IMR-90 (cell line): Measurements from ENCODE around the gene ATP2B2. TPM values are rescaled to one million over a fixed set of nuclear protein-coding genes. Genes with fewer than 3 reads are reported as not detected.
A peak's percentile ranks its signal among the peaks of the same experiment; 100 is the strongest.

Experiments
- ATAC-seq: fragments of 200-7000 bp; cut with Tn5 transposase; 2 replicates; pipeline ENCODE4 v1.9.1; 2020; ENCODE audit warnings: low read depth, mild to moderate bottlenecking, moderate library complexity
- BruUV-seq: library from RNA; stranded (reverse); fragments of 400-500 nt; replicated peaks from 2 replicates; lab custom pipeline; 2021; lab: Mats Ljungman, UMichigan
- CTCF ChIA-PET: fragments of 300-600 bp; formaldehyde crosslinking; extraction: SDS; loops from one replicate; lab custom pipeline; 2021; ENCODE audit warnings: antibody characterized with exemption; lab: Yijun Ruan, JAX
- POLR2A ChIA-PET: fragments of 300-600 bp; sonication (Branson Sonifier 250); formaldehyde crosslinking; loops from one replicate; lab custom pipeline; 2022; ENCODE audit warnings: antibody characterized with exemption; ENCODE audit not compliant: unreplicated experiment; lab: Charles Lee
- DNase-seq: peaks from one replicate; pipeline ENCODE4 v3.0.0; 2013
- H2AFZ ChIP-seq: replicated peaks from 2 replicates; pipeline ENCODE3; 2013; ENCODE audit warnings: low read length, mild to moderate bottlenecking; ENCODE audit not compliant: poor library complexity
- H2AK5ac ChIP-seq: 2 replicates; pipeline ENCODE4 v1.6.1; 2013; ENCODE audit warnings: low read depth, low read length, inconsistent platforms
- H2AK9ac ChIP-seq: replicated peaks from 2 replicates; pipeline ENCODE3; 2013; ENCODE audit warnings: mild to moderate bottlenecking, low read depth, low read length, moderate library complexity; ENCODE audit not compliant: poor library complexity
- H2BK120ac ChIP-seq: 2 replicates; pipeline ENCODE4 v1.6.1; 2013; ENCODE audit warnings: low read depth, low read length, inconsistent platforms
- H2BK15ac ChIP-seq: 3 replicates; pipeline ENCODE4 v1.6.1; 2013; ENCODE audit warnings: low read depth, low read length, inconsistent platforms
- H2BK20ac ChIP-seq: 2 replicates; pipeline ENCODE4 v1.6.1; 2013; ENCODE audit warnings: low read depth, mild to moderate bottlenecking, inconsistent platforms, low read length, moderate library complexity
- H2BK5ac ChIP-seq: 2 replicates; pipeline ENCODE4 v1.6.1; 2013; ENCODE audit warnings: mild to moderate bottlenecking, low read depth, low read length, inconsistent platforms; ENCODE audit not compliant: poor library complexity, severe bottlenecking
- H3K14ac ChIP-seq: replicated peaks from 2 replicates; pipeline ENCODE4 v1.6.1; 2013; ENCODE audit warnings: low read depth, low read length, inconsistent platforms
- H3K18ac ChIP-seq: 2 replicates; pipeline ENCODE4 v1.6.1; 2013; ENCODE audit warnings: low read depth, low read length, control low read depth
- H3K23ac ChIP-seq: 2 replicates; pipeline ENCODE4 v1.6.1; 2013; ENCODE audit warnings: low read depth, low read length, inconsistent platforms
- H3K27ac ChIP-seq: 2 replicates; pipeline ENCODE4 v1.5.1; 2013; ENCODE audit warnings: mild to moderate bottlenecking, control low read depth, low read length; ENCODE audit not compliant: insufficient read depth
- H3K27me3 ChIP-seq: 2 replicates; pipeline ENCODE4 v1.6.1; 2013; ENCODE audit warnings: low read length; ENCODE audit not compliant: control insufficient read depth, insufficient read depth
- H3K36me3 ChIP-seq: 2 replicates; pipeline ENCODE4 v1.6.1; 2013; ENCODE audit warnings: low read length, mixed read lengths; ENCODE audit not compliant: control insufficient read depth, insufficient read depth
- H3K4ac ChIP-seq: 2 replicates; pipeline ENCODE4 v1.6.1; 2013; ENCODE audit warnings: low read depth, low read length, inconsistent platforms
- H3K4me1 ChIP-seq: 2 replicates; pipeline ENCODE4 v1.6.1; 2013; ENCODE audit warnings: low read length, mixed read lengths; ENCODE audit not compliant: control insufficient read depth, insufficient read depth
- H3K4me2 ChIP-seq: 2 replicates; pipeline ENCODE4 v1.6.1; 2013; ENCODE audit warnings: low read depth, mild to moderate bottlenecking, control low read depth, low read length, moderate library complexity
- H3K4me3 ChIP-seq: 2 replicates; pipeline ENCODE4 v1.5.1; 2013; ENCODE audit warnings: low read depth, mild to moderate bottlenecking, control low read depth, low read length, moderate library complexity; ENCODE audit not compliant: insufficient read depth
- H3K56ac ChIP-seq: 2 replicates; pipeline ENCODE4 v1.6.1; 2013; ENCODE audit warnings: low read length, inconsistent platforms; ENCODE audit not compliant: insufficient read depth; ENCODE audit errors: extremely low read depth
- H3K79me1 ChIP-seq, 2 experiments: 2 replicates each; pipeline ENCODE4 v1.6.1; 2013; ENCODE audit warnings: low read length in 2 of 2, inconsistent platforms in 1 of 2, low read depth in 1 of 2
- H3K9ac ChIP-seq: 2 replicates; pipeline ENCODE4 v1.6.1; 2013; ENCODE audit warnings: low read depth, low read length, control low read depth
- H3K9me1 ChIP-seq: 2 replicates; pipeline ENCODE4 v1.6.1; 2013; ENCODE audit warnings: low read length, inconsistent platforms; ENCODE audit not compliant: insufficient read depth
- H3K9me3 ChIP-seq: 2 replicates; pipeline ENCODE4 v1.6.1; 2013; ENCODE audit warnings: low read length; ENCODE audit not compliant: control insufficient read depth, insufficient read depth
- H4K20me1 ChIP-seq: 2 replicates; pipeline ENCODE4 v1.6.1; 2013; ENCODE audit warnings: low read length, inconsistent platforms; ENCODE audit not compliant: insufficient read depth
- H4K5ac ChIP-seq: 2 replicates; pipeline ENCODE4 v1.6.1; 2013; ENCODE audit warnings: mild to moderate bottlenecking, low read depth, low read length, control low read depth
- H4K8ac ChIP-seq, 2 experiments: 2 replicates each; pipeline ENCODE4 v1.6.1; 2013; ENCODE audit warnings: low read depth in 2 of 2, low read length in 2 of 2, control low read depth in 1 of 2, inconsistent platforms in 1 of 2
- H4K91ac ChIP-seq: 2 replicates; pipeline ENCODE4 v1.6.1; 2013; ENCODE audit warnings: low read depth, low read length, inconsistent platforms; ENCODE audit not compliant: insufficient read depth
- MAFK ChIP-seq: IDR thresholded peaks from 2 replicates; pipeline ENCODE4 v1.6.1; 2012; ENCODE audit warnings: low read depth, low read length, improper control_type of control experiment
- MXI1 ChIP-seq: IDR thresholded peaks from 2 replicates; pipeline ENCODE4 v1.6.1; 2012; ENCODE audit warnings: low read depth, mild to moderate bottlenecking, low read length, moderate library complexity, borderline replicate concordance
- RCOR1 ChIP-seq: IDR thresholded peaks from 2 replicates; pipeline ENCODE4 v1.6.1; 2012; ENCODE audit warnings: mild to moderate bottlenecking, low read length, improper control_type of control experiment; ENCODE audit not compliant: insufficient replicate concordance
- WGBS, 2 experiments: methylation state at CpG; one replicate each; pipeline versions ENCODE4 v1.1.5 to v1.1.7; 2013; ENCODE audit warnings: missing lambda C conversion rate in 2 of 2; ENCODE audit not compliant: insufficient read length in 1 of 2; ENCODE audit errors: extremely low coverage in 2 of 2; 5-methylcytosine and 5-hydroxymethylcytosine counted together
- dilution Hi-C: fragments of 300-500 bp; cut with HindIII; formaldehyde crosslinking; loops from one replicate; pipeline ENCODE4 v1.14.3; 2018; ENCODE audit warnings: low sequenced_read_pairs; ENCODE audit not compliant: unreplicated experiment
- in situ Hi-C: fragments of 300-500 bp; cut with MboI; formaldehyde crosslinking; loops from 3 replicates; pipeline ENCODE4 v1.14.3; 2019; ENCODE audit warnings: low sequenced_read_pairs, inconsistent platforms, mixed read lengths
- intact Hi-C: fragments of 100-400 bp; cut with micrococcal nuclease; formaldehyde crosslinking; loops from 2 replicates; pipeline ENCODE4 v1.10.0; 2022
- polyA plus RNA-seq, 3 experiments: library from polyadenylated mRNA; depleted of rRNA; stranded (reverse); fragments of >200 nt; gene quantifications; 2 replicates each; pipeline ENCODE4 v1.2.3, GENCODE V29; 2012; ENCODE audit warnings: low replicate concordance in 1 of 3
- total RNA-seq: library from RNA; depleted of rRNA; stranded (reverse); fragments of >200 nt; gene quantifications from 2 replicates; pipeline ENCODE4 v1.2.3, GENCODE V29; 2012
- TF ChIP-seq, protein P1 (sequence below): conservative IDR thresholded peaks from 2 replicates; pipeline ENCODE4 v1.5.1; 2012; ENCODE audit warnings: mild to moderate bottlenecking, low read depth, low read length, improper control_type of control experiment

The ATP2B2 gene
- total and polyA plus RNA-seq, 2 of the 4 experiments (the other 2 are of a cell fraction), result under 0.01 to 0.02 TPM

DNA sequence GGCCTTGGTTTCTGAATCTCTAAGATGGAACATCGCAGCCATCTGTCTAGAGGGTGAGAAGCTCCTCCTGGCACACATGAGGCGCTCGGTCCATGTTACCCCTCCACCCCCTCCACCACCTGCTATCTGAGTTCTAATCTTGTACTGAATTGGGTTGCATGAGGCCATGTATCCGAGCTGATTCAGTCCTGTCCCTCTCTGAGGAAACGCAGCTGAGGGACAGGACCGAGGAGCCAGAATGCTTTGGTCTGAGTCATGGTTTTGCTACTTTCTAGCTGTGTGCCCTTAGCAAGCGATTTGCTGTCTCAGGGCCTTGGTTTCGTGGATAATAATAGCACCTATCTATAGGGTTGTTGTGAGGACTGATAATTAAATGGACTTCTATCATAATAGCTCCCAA is 96.7 kb downstream of the ATP2B2 start:
- Histone ChIP-seq H3K23ac (no peak overlapping the region), H2AK5ac (no peak overlapping the region), H2BK120ac (no peak overlapping the region), H3K18ac (no peak overlapping the region), H3K14ac (no peak overlapping the region), H3K4me3 (no peak overlapping the region), H3K36me3 (no peaks in the 10 kb centered on the region), H3K4me2 (no peak overlapping the region), H3K56ac (no peak overlapping the region), H2BK5ac (no peak overlapping the region), H4K5ac (no peak overlapping the region), H3K9me3 (no peaks in the 10 kb centered on the region), H3K4ac (no peak overlapping the region), H3K27me3 (peaks cover 20% of the 10 kb centered on the region), H3K9me1 (peaks cover 4% of the 10 kb centered on the region; the same call in 1 of the 2 replicates), H2AFZ (peak overlapping the region; percentile 68), H3K4me1 (no peaks in the 10 kb centered on the region), H4K8ac (no peak overlapping the region), H2BK15ac (no peak overlapping the region), H3K79me1 (no peaks in the 10 kb centered on the region), H2AK9ac (no peak overlapping the region), H3K9ac (no peak overlapping the region), H4K20me1 (no peaks in the 10 kb centered on the region), H4K91ac (no peak overlapping the region), H2BK20ac (0 out of 2 replicates have a peak overlapping the region, but pooled peaks have one; percentile 25), H3K27ac (no peak overlapping the region)
- intact Hi-C loops (no loop called here), dilution Hi-C loops (no loop called here), in situ Hi-C loops (no loop called here)
- BruUV-seq, result no TSS peak
- TF ChIP-seq MAFK, result 0 out of 2 replicates have a peak, but pooled peaks have one; percentile 2
- TF ChIP-seq, protein P1, sequence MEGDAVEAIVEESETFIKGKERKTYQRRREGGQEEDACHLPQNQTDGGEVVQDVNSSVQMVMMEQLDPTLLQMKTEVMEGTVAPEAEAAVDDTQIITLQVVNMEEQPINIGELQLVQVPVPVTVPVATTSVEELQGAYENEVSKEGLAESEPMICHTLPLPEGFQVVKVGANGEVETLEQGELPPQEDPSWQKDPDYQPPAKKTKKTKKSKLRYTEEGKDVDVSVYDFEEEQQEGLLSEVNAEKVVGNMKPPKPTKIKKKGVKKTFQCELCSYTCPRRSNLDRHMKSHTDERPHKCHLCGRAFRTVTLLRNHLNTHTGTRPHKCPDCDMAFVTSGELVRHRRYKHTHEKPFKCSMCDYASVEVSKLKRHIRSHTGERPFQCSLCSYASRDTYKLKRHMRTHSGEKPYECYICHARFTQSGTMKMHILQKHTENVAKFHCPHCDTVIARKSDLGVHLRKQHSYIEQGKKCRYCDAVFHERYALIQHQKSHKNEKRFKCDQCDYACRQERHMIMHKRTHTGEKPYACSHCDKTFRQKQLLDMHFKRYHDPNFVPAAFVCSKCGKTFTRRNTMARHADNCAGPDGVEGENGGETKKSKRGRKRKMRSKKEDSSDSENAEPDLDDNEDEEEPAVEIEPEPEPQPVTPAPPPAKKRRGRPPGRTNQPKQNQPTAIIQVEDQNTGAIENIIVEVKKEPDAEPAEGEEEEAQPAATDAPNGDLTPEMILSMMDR, result no peak
- no peak for TF ChIP-seq MXI1
- no peak for TF ChIP-seq RCOR1
- peak; percentile 57 for DNase-seq
- ChIA-PET POLR2A (no interaction called here), CTCF (interaction anchor here (0.9 to 1.7 kb wide), 3 partner anchors 16 to 65 kb away, joined by 3 read pairs; no protein-coding TSS in a partner anchor)
- WGBS, 2 experiments, result no CpG with 5 or more reads among the region's 8 CpGs
- peak; percentile 69 for ATAC-seq
